ENCODE data around the gene BFSP1.

- TF ChIP-seq GATA2 (IDR thresholded peaks at IDR 0.05; ENCODE audit: low read depth, low read length) (no peak), GATA3 (IDR thresholded peaks at IDR 0.05; ENCODE audit: low read depth, low read length) (no peak)
Observed at GRCh38 chr20:17508756-17509155, 22.4 kb downstream of the BFSP1 start.

Data from SH-SY5Y (cell line).